ENCODE data around the gene PTPRN2. TPM values are rescaled to one million over a fixed set of nuclear protein-coding genes. Genes with fewer than 3 reads are reported as not detected.

The PTPRN2 gene
- total and polyA plus RNA-seq, 2 donors (not counting 3 experiments of a cell fraction or from before 2014, with no cell fraction given) = 0.62 to 0.88 TPM

- BruUV-seq (replicated peaks) = no TSS peak
- dilution Hi-C loops (cut with MboI; ENCODE audit: extremely low pct_ligation_motif_present, low sequenced_read_pairs) = no loop called here
- H2AFZ ChIP-seq (ENCODE audit: low read depth, low read length) = no peak overlapping the region
- FAIRE-seq = no peak
- no peak overlapping the region for H3K9ac ChIP-seq (replicated peaks; ENCODE audit: extremely low read depth, insufficient read depth, low read length)
- no peak for DNase-seq (ENCODE audit: low read depth, low spot score)
- H3K9me3 ChIP-seq (replicated peaks; ENCODE audit: control insufficient read depth, insufficient read depth, low read length) = peaks cover 6% of the 10 kb centered on the region
- intact Hi-C loops (cut with micrococcal nuclease) = no loop called here
- H3K4me1 ChIP-seq (ENCODE audit: control insufficient read depth, extremely low read depth, insufficient read depth, low read length) = no peaks in the 10 kb centered on the region
- ChIA-PET POLR2A (no interaction called here), CTCF (no interaction called here)
- H3K27ac ChIP-seq (ENCODE audit: insufficient read depth, low read depth, low read length) = no peak overlapping the region
- no peaks in the 10 kb centered on the region for H3K27me3 ChIP-seq (ENCODE audit: control insufficient read depth in 2 of 2, insufficient read depth in 2 of 2, low read length in 2 of 2)
- no peaks in the 10 kb centered on the region for H3K9me1 ChIP-seq (replicated peaks; ENCODE audit: control insufficient read depth, extremely low read depth, insufficient read depth, low read length)
- no peaks in the 10 kb centered on the region for H3K79me2 ChIP-seq (ENCODE audit: control insufficient read depth, insufficient read depth, low read length)
- H3K36me3 ChIP-seq (ENCODE audit: control insufficient read depth in 2 of 2, extremely low read depth in 1 of 2, insufficient read depth in 2 of 2, low read length in 2 of 2) = no peaks in the 10 kb centered on the region
- H3K4me2 ChIP-seq (ENCODE audit: insufficient read depth, low read length) = no peak overlapping the region
- H3K4me3 ChIP-seq (replicated peaks in 1 of 3; ENCODE audit: insufficient read depth in 1 of 3, low read depth in 1 of 3, low read length in 3 of 3) = no peak overlapping the region
- no peaks in the 10 kb centered on the region for H4K20me1 ChIP-seq (replicated peaks; ENCODE audit: control insufficient read depth, extremely low read depth, insufficient read depth, low read length)
- TF ChIP-seq EZH2 (IDR thresholded peaks at IDR 0.05; ENCODE audit: borderline replicate concordance, low read depth, low read length, severe bottlenecking) (no peak), FOS (IDR thresholded peaks at IDR 0.05; ENCODE audit: borderline replicate concordance, insufficient read depth, low read length) (no peak), MAX (IDR thresholded peaks at IDR 0.05; ENCODE audit: insufficient read depth, insufficient read length) (no peak)
These were observed 60.1 kb downstream of the PTPRN2 start for GRCh38 chr7:158527495-158527894.

GRCh38 chr7:158527038-158527437 is 60.6 kb downstream of the PTPRN2 start:
- dilution Hi-C loops (cut with MboI; ENCODE audit: extremely low pct_ligation_motif_present, low sequenced_read_pairs) = no loop called here
- no peak for FAIRE-seq

More at GRCh38 chr7:158527038-158527437, 60.6 kb downstream of the PTPRN2 start:
- ChIA-PET CTCF (no interaction called here), POLR2A (no interaction called here)
- Histone ChIP-seq H3K9me3 (replicated peaks; ENCODE audit: control insufficient read depth, insufficient read depth, low read length) (peaks cover 8% of the 10 kb centered on the region), H3K4me3 (replicated peaks in 1 of 3; ENCODE audit: insufficient read depth in 1 of 3, low read depth in 1 of 3, low read length in 3 of 3) (no peak overlapping the region), H3K4me2 (ENCODE audit: insufficient read depth, low read length) (no peak overlapping the region), H2AFZ (ENCODE audit: low read depth, low read length) (no peak overlapping the region), H3K9ac (replicated peaks; ENCODE audit: extremely low read depth, insufficient read depth, low read length) (no peak overlapping the region), H4K20me1 (replicated peaks; ENCODE audit: control insufficient read depth, extremely low read depth, insufficient read depth, low read length) (no peaks in the 10 kb centered on the region), H3K27ac (ENCODE audit: insufficient read depth, low read depth, low read length) (no peak overlapping the region), H3K9me1 (replicated peaks; ENCODE audit: control insufficient read depth, extremely low read depth, insufficient read depth, low read length) (no peaks in the 10 kb centered on the region), H3K27me3 (ENCODE audit: control insufficient read depth in 2 of 2, insufficient read depth in 2 of 2, low read length in 2 of 2) (no peaks in the 10 kb centered on the region), H3K4me1 (ENCODE audit: control insufficient read depth, extremely low read depth, insufficient read depth, low read length) (no peaks in the 10 kb centered on the region), H3K79me2 (ENCODE audit: control insufficient read depth, insufficient read depth, low read length) (no peaks in the 10 kb centered on the region), H3K36me3 (ENCODE audit: control insufficient read depth in 2 of 2, extremely low read depth in 1 of 2, insufficient read depth in 2 of 2, low read length in 2 of 2) (no peaks in the 10 kb centered on the region)
- TF ChIP-seq POLR2AphosphoS5 (IDR thresholded peaks at IDR 0.05; ENCODE audit: insufficient read depth, low read depth, low read length) (no peak), MAX (IDR thresholded peaks at IDR 0.05; ENCODE audit: insufficient read depth, insufficient read length) (no peak), CTCF (IDR thresholded peaks at IDR 0.05; ENCODE audit: extremely low read depth in 1 of 2, insufficient read depth in 1 of 2, low read depth in 1 of 2, low read length in 2 of 2) (no peak), JUN (IDR thresholded peaks at IDR 0.05; ENCODE audit: borderline replicate concordance, insufficient read depth, insufficient read length, low read depth) (no peak), EZH2 (IDR thresholded peaks at IDR 0.05; ENCODE audit: borderline replicate concordance, low read depth, low read length, severe bottlenecking) (no peak), MYC (IDR thresholded peaks at IDR 0.05; ENCODE audit: low read depth, low read length) (no peak), GATA2 (IDR thresholded peaks at IDR 0.05; ENCODE audit: insufficient read depth, insufficient read length, low read depth, low read length) (no peak), FOS (IDR thresholded peaks at IDR 0.05; ENCODE audit: borderline replicate concordance, insufficient read depth, low read length) (no peak), POLR2A (IDR thresholded peaks at IDR 0.05; ENCODE audit: low read depth, low read length) (no peak)
- BruUV-seq (replicated peaks) = no TSS peak
- intact Hi-C loops (cut with micrococcal nuclease) = no loop called here
- no peak for DNase-seq (ENCODE audit: low read depth, low spot score)

All from endothelial cell of umbilical vein (primary cell).